ENCODE measurements around the gene TFR2.

Gene TFR2

DNA sequence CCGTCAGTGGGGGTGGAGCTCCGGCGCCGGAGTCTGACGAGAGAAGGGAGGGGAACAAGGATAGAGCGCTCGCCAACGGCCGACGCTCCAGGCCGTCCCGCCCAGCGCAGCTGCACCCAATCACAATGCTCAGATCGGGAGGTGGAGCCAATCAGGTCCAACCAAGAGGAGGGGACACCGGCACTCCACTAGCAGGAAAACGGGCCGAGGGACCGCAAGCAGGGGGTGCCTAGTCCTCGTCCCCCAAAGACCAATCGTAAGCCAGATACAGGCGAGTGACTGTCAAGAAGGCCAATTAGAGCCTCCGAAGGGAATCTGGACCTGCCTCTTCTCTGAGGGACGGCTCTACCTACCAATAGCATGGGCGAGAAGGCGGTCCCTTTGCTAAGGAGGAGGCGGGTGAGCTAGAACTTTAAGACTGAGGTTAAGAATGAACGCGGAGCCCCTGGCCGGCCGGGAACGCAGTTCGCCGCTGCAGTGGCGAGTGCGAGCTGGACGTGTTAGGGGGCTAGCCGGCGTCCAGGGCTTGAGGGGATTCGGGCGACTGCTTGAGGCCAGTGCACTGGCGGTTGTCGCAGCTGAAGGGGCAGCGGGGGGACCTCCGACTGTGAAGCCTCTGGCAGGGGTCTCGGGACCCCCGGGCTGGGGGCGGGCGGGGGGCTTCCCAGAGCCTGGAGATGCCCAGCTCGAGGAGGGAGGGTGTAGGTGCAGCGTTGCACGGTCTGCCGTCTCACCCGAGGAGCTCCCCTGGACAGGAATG, 54.9 kb downstream of the TFR2 start, which contains the start of gene FBXO24:
FBXO24 (plus strand) TSS at position 63 of the 760 bp plus-strand sequence; CDS start at position 361, 298 bp downstream.
- peak; percentile 99 for DNase-seq
- peak; percentile 93 for ATAC-seq

DNA sequence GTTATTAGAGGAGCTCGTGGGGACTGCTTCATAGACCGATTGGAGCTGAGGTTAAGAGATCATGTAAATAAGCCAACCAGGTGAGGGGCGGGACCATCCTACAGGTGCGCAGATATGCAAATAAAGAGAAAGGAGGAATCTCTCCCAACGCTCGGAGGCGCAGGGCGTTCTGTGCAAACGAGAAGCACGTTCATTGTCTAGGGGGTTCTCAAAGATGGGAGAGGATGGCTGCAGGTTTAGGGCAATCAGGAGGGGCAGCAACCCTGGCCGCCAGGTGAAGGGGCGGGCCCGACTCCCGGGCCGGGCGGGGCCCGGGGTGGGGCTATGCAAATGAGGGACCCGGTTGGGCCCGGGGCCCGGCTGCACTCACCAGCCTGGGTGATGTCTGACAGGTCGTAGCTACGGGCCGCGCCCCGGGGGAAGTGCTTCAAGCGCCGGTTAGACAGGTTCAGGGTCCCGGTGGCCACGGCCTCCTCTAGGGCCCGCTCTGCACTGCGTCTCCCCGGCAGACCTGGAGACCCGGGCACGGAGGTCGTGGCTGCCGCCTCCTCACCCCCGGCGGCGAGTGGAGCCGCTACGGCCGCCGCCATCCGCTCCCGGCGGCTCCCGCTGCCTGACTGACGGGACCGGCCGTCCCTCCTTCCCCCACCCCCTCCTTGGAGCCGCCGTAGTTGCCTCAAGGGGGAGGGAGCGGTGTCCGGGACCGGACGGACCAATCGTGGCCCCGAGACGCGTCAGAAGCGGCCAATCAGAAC, 55.7 kb downstream of the TFR2 start, which contains the start of gene LRCH4:
LRCH4 (minus strand) TSS at position 619 of the 755 bp plus-strand sequence; CDS start at position 590, 29 bp downstream.
- ATAC-seq (peak; percentile 9), DNase-seq (peak; percentile 68)

DNA sequence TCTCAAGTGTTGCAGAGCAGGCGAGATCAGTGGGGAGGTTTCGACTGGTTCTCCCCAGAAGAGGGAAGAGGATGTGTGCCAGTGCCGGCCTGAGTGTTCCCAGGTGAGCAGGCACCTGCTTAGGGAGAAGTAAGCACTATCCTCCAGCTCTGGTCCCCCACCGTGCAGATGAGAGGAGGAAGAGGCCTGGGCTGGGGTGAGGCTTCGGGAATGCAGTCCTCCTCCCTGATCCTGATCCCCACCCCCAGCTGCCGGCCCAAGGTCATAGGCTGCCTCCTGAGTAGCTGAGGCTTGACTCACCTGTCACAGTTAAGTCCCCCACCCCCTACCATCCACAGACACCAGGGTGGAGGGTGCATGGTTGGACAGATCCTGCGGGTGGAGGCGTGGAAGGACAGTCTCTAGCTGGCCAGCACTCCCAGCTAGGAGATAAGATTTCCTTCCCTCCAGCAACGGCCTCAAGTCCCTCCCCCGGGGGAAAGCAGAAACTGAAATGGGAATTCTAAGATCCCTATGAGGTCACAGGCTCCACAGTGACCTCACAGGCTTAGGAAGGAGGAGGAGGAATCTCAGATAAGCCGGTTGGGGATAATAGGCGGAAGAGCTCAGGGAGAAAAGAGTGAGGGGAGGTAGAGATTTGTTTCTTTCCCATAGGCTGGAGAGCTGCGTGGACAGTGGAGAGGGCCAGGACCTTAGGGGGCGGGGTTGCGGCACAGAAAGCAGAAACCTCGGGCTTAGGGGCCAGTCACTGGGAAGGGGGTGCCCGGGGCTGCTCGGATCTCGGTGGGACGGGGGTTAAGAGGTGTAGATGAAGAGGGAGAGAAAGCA, 56.5 kb downstream of the TFR2 start:
- DNase-seq, result peak; percentile 33
- ATAC-seq, result no peak

DNA sequence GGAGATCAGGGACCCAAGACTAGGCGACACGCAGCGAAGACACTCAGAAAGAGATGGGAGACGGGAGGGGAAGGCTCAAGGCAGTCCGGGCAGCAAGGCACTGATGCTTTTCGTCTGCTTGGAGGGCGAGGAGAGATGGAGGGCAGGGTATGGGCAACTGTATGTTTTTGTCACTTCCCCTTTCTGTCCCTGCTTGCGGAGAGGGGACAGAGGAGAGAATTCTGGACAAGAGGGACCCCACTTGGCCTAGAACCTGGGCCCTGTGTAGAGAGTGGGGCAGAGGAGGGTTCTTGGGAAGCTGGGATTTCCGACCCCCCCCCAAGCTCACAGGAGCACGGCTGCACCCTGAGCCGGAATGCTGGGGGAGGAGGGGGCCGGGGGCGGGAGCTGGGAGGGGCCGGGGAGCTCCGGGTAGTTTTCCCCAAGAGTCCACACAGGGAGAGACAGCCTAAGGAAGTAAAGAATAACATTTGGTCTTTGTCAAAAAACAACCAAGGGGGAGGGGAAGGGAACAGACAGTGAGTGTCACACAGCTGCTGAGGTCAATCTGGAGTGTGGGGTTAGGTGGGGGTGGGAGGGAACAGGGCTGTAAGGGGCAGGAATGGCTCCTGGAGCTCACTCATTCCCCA, 57.2 kb downstream of the TFR2 start:
- DNase-seq (no peak), ATAC-seq (no peak)

DNA sequence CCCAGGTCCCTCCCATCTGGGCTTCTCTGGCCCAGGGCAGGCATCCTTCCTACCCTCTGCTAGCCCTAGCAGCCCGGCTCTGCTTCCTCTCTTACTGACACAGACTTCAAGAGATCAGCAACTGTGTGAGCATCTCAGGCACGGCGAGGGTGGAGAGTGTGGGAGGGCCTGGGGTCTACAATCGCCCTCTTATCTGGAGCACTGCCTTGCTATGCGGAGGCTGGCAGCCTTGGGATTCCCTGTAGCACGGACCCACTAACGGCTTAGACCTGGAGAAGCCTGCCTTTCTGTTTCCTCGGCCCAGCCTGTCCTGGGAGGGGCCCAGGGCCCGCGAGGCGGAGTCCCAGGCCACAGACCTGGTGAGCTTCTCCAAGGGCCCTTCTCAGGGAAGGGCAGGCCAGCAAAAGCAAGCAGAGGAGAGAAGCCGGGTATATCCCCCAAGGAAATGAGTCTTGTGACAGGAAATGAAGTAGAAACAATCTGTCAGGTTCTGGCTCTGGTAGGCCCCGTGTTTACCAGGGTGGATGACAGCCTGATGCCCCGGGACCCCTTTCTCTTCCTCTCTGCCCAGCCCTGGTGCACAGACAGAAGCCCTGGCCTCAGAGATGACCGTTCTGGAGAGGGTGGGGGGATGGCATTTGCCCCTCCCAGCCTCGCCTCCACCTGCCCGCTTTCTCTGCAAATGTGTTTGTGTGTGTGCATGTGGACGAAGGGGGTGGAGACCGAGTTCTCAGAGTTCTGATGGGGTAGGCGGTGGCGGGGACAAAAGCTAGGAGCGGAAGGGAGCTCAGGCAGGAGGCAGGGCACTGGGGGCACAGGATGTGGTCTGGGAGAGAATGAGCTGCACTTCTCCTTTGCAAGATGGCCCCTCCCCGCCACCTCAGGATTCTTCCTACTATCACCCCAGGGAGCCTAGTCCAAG, 58.0 kb downstream of the TFR2 start:
- DNase-seq, result peak; percentile 83

DNA sequence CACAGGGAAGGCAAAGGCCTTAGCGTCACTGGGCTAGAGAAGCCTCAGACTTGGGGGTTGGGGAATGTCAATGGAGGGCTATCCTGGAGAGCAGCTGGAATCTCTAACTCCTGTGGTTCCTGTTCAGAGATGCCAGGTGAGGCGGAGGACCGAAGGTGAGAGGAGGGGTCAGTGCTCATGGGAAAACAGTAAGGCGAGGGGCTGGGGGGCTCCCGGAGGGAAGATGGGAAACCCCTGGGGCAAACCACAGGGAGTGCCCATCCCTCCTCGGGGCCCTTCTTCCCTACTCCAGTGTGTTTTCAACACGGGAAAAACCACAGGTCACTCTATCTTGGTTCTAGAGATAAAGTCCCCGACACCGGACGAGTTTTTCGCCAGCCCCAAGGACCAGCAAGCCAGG, 58.7 kb downstream of the TFR2 start:
- DNase-seq, result no peak

More for the DNA sequence above, 58.0 kb downstream of the TFR2 start:
- ATAC-seq, result peak; percentile 19

DNA sequence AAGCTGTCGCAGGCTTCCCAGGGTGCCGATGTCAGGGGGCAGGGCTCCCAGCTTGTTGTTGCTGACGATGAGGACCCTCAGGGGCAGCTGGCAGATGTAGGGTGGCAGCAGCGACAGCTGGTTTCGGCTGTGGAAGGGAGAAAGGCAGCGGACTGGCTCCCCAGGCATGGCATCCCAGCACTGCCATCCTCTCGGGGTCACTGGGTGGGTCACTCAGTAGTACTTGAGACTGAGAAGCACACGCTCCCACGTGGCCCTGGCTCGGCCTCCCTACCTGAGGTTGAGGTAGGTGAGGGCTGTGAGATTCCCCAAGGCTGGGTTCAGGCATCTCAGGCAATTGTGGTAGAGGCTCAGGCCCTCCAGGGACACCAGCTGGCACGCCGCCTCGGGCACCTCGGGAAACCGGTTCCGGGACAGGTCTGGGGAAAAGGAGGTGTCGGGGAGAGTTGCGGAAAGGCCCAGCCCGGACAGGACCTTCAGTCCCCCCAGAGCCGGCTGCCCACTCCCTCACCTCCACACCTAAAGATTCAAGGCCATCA, 59.2 kb downstream of the TFR2 start:
- DNase-seq (no peak), ATAC-seq (no peak)

More for the DNA sequence above, 58.7 kb downstream of the TFR2 start:
- no peak for ATAC-seq

DNA sequence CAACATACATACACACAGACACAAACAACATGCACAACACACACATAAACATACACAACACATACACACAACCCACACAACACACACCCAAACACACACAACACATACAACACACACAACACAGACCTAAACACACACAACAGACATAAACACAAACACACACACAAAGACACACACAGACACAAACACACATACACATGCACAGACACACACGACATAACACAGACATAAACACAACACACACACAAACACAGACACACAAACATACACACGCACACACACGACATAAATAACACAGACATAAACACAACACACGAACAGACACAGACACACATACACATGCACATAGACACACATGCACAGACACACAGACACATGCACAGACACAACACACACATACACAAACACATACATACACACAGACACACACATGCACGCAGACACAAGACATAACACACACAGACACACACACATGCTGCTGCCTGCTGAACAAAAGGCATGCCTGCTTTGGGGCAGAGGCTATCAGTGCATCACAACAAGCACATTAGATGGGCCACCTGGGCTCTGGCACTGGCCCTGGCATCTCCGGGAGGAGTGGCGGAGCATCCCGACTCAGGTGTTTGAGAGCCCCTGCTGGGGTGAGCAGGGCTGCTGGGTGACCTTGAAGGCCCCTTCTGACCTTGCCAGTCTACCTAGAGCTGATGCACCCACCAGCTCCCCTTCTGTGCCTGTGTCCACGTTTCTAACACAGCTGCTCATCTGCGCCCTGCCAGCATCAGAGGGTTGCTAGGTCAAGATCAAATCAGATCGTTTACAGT, 60.7 kb downstream of the TFR2 start:
- no peak for ATAC-seq
- no peak for DNase-seq

DNA sequence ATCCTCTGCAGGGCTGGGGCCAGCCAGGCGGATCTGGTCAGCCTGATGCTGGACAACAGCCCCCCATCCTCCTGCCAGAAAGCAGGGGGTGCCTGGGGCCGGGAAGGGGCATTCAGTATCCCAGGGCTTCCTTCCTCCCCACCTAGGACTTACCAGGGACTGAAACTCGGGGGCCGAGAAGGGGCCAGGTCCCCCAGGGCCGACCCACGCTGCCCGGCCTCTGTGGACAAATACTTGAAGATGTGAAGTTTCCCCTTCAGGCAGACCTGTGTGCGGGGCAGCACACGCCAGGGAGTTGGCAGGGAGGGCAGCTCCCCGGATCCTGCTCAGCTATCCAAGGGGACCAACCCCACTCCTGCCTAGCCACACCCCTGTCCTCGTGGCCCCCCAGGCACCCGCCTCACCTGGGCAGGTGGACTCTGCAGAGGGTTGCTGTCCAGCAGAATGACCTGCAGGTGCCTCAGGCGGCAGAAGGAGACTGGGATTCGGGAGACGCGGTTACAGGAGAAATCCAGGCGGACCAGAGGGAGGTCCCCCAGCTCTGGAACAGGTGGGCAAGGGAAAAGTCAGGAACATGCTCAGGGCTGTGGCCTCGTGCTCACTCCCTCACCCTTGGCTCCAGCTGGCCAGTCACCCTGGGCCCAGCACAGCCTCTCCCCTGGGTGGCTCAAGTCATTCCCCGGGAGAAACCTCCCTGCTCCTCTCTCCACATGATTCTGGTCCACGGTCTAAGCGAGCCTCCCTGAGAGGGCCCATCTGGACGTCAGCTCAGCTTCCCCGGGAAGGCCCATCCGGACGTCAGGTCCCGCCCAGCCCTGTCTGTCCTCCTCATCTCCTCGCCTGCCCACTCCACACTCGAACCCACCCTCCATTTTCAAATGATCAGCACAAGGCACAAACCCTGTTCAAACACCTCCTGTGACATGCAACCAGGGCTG, 62.8 kb downstream of the TFR2 start:
- DNase-seq, result no peak
- ATAC-seq, result no peak

DNA sequence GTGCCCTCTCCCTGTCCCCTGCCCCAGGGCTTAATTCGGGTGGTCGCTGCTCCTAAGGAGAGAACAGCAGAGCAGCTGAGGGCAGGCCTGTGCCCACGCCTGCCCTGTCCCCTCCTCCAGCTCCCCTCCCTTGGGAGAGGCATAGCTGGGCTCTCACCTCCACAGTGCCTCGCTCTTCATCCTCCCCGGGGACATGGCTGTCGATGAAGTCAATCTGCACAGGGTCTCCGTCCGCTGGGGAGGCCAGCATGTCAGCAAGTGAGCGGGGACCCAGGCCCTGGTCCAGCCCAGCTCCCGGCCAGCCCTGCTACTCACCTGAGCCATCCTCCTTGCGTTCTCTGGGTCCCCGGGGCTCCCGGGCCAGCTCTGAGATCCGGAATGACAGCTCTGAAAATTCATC, 63.8 kb downstream of the TFR2 start:
- ATAC-seq, result no peak
- DNase-seq, result no peak

DNA sequence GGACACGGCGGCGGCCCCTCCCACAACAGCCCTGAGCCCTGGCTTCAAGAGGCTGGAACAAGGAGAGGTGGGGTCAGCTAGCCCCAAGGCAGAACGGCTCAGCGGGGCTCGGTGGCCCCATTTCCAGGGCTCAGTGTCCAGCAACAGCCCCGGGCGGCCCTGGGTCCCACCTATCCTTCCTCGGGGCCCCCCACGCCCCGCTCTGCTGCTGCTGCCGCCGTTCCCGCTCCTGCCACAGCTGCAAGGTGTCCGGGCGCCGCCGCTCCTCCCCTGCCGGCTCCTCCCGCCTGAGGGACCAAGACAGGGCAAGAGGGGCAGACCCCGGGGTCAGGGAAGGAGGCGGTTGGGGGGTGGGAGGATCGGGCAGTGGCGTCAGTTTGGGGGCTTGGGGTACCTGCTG, 64.2 kb downstream of the TFR2 start:
- DNase-seq (no peak), ATAC-seq (no peak)

DNA sequence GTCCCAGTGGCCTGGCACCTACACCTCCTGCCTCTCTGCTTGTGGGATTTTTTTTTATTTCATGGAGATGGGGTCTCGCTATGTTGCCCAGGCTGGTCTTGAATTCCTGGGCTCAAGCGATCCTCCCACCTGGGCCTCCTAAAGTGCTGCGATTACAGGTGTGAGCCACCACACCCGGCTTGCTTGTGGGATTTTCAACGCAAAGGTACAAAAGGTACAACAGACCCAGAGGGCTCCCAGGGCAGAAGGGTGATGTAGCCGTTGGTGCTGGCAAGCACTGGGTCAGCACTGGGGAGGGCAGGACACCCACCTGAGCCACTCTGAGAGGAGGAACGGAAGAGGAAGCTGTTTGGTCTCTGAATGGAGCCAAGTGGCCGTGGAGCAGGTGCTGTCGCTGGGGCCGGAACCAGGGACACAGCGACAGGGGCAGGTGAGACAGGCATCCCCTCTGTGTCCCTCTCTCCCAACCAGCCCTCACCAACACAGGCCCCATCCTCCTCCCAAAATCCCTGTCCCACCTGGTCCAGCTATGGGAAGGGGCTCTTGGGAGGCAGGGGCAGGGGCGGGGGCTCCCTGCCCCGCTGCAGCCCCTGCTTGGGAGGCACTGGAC, 64.9 kb downstream of the TFR2 start:
- no peak for ATAC-seq
- no peak for DNase-seq

DNA sequence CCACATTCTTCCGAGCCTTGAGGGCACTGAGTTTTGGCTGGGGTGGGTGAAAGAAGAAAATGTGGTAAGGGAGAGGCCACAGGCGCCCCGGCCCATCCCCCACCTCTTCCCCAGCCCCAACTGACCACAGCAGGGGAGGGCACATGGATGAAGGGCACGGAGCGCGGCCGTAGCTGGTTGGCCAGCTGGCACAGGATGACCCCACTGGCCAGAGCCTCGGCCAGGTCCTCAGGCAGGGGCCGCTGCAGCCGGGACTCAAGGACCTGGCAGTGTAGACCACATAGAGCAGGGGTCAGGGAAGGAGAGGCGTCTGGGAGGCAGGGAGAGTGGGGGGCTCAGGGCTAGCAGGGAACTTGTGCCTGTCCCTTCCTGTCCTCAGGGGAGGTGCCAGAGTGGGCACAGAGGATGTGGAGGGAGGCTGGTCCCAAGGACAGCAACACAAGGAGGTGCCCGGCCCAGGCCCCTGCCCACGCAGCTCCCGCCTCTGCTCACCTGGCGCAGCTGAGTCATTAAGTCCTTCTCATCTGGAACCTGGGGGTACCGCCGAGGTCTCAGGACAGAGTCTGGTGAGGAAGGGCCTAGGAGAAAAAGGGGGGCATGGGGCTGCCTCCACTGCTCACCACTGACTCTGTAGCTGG, 65.5 kb downstream of the TFR2 start:
- no peak for ATAC-seq
- DNase-seq, result no peak

DNA sequence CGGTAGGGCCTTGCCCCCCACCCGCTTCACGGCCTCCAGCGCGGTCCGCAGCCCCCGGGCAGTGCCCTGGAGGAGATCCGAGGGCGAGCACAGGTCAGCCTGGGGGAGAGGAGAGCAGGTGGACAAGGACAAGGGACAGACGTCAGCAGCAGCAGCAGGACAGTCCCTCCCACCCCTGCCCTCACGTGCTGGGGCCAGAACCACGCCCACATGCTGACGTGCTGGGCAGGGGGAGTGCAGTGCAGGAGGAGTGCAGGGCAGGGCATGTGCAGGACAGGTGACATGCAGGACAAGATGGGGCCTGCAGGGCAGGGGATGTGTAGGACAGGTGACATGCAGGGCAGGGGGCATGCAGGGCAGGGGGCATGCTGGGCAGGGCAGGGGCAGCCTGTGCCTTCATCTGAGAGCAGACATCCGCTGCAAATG, 66.1 kb downstream of the TFR2 start:
- no peak for DNase-seq
- no peak for ATAC-seq

DNA sequence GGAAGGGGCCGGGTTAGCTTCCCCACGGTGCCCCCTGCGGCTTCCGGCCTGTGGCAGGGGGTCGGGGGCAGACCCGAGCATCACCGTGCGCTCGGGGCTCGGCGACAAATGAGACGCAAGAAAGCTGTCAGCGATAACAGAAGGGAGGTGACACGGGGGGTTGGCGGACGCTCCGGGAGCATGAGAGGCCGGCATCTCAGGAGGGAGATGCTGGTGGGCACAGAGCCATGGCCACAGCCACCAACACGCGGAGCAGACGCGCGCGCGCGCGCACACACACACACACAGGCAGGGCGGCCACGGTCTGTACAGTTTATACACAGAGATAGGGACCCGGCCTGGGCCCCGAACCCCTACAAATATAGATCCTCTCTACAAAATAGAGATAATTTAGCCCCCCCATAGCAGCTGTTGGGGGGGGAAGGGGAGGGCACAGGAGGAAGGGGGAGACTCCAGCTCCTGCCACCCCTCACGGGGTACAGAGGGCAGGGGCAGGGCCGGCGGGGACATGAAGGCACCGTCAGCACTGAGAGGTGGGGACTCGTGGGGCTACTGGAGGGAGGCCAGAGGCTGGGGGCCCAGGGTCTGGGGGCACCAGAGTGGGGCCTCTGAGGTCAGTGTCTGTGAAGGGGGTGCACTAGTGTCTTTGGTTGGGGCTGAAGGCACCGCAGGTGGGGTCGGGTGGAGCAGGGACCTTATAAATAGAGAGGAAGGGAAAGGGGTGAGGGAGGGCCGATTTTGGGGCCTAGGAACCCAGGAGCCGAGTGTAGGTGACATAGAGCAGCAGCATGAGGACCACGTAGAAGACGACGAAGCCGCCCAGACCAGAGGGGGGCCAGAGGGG, 66.8 kb downstream of the TFR2 start:
- DNase-seq (no peak), ATAC-seq (no peak)

DNA sequence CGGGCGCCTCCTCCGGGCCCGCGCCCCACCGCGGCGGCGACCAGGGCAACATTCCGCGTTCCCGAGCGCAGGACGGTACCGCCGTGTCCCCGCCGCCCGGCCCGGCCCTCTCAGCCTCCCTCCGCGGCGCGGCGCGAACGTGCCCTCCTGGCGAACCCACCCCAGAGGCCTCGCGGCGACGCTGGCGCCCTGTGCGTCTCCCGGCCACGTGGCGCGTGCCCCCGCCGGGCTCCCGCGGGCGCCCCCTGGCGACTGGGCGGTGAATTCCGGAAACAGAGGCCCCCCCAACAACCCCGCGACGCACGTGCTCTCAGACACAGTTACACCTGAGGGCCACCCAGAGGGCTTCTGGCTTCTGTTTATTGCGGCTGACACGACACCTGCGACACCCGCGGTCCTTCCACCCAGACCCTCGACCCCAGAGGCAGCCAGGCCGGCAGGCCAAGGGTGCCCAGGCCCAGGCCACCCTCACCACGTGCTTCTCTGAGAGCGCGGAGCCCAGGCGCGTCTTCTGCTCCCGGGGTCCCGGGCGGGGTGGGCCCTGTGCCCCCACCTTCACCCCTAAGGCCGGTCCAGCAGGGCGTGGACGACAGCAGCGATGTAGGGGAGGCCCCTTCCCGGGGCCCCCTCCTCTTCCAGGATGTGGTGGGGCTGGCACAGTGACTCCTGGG, 67.5 kb downstream of the TFR2 start, which contains the start of gene SAP25:
SAP25 (minus strand) TSS at position 210 of the 671 bp plus-strand sequence; CDS start at position 52, 158 bp downstream.
- DNase-seq (no peak), ATAC-seq (no peak)
